C1 segment of cervical spinal cord (tissue), 14 donors: ENCODE measurements around the gene TOR4A.

Experiments
- DNase-seq, 14 donors: peaks; one replicate each; lab custom pipeline; 2025; lab: John Stamatoyannopoulos, UW

TOR4A gene

DNA sequence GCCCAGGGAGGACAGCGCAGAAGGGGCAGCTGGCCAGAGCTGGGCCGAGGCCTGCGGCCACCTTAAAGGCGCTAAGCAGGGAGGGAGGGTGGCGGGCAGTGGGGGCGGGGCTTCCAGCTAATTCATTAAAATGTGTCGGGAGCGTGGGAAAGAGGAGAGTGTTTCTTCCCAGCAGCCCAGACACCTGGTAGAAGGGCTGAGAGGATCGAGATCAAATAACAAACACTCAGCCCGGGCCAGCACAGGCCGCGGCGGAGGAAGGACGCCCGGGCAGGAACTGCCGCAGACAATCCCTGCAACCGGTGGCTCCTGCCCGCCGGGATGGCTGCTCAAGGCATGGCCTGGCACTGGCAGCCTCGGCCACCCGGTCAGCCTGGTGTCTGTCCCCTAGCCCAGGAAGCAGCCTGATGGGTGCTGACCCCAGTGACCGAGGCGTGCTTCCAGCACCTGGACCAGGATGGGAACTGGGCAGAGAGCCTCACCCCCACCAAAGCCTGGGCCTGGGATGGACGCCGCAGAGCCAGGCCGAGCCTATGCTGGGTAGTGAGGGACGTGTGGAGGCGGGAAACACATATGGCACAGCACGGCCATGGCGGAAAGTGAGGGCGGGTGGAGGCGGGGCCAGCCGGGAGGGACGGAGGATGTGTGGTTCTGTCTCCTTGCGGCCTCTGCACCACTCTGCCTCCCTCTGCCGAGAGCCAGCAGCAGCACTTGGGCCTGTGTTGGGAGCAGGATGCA, 27.7 kb downstream of the TOR4A start:
- peak in 2 of 14 donors; percentile 57 to 58 for DNase-seq

DNA sequence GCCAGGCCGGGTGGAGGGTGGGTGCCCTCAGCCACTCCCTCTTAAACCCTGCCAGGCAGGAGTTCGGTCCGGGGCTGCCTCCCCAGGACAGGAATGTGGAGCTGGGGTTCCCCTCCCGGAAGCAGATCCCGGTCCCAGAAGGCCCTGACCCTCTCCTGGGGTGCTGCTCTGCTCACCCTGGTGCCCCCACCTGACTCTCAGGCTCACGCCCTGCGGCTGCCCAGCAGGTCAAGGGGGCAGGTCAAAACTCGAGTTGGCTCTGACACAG, 28.2 kb downstream of the TOR4A start:
- DNase-seq, result no peak

DNA sequence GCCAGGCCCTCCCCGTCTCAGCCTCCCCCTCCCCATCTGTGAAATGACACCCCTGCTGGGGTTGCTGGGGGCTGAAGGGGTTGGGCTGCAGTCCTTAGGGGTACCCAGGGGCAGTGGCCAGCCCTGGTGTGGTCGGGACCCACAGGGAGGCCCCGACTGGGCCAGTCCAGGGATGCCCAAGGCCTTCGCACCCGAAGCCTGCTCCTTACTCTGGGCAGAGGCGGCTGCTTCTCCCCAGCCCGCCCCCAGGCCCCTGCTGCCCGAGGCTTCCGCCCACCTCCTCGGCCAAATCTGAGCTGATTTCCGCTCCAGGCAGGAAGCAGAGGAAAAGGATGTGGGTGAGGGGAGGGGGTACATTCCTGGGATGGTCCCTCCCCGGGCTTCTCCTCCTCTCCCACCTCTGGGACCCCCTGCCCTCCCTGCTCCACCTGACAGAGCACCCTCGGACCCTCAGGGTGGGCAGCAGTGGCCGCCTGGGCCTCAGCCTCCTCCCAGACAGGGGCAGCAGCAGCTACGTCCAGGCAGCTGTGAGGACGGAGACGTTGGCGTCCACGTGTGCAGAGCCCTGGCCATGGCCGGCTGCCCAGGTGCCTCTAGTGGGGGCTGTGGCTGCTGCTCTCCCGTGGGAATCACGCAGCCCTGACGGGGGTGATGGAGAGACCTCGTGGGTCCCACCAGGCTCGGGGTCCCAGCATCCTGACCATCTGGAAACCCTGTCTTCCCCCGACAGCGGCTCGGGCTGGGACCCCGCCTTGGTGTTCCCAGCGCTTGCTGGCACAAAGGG, 28.7 kb downstream of the TOR4A start:
- no peak for DNase-seq

DNA sequence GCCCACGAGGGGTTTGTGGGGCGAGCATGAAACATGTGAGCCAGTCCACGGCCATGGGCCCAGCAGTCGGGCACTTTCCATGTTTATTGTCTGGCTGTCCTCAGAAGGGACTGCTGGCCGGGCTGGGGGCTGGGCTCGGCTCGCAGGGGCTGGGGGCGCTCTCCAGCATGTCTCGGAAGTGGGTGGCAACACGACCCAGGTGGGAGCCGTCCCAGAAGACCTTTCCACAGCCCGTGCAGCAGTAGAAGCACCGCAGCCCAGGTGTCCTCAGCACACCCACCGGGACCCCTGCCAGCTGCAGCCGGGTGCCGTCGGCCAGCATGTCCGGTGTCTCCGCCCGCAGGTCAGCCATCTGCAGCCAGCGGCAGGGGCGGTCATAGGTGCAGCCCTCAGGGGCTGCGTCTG, 29.3 kb downstream of the TOR4A start:
- DNase-seq, result no peak

DNA sequence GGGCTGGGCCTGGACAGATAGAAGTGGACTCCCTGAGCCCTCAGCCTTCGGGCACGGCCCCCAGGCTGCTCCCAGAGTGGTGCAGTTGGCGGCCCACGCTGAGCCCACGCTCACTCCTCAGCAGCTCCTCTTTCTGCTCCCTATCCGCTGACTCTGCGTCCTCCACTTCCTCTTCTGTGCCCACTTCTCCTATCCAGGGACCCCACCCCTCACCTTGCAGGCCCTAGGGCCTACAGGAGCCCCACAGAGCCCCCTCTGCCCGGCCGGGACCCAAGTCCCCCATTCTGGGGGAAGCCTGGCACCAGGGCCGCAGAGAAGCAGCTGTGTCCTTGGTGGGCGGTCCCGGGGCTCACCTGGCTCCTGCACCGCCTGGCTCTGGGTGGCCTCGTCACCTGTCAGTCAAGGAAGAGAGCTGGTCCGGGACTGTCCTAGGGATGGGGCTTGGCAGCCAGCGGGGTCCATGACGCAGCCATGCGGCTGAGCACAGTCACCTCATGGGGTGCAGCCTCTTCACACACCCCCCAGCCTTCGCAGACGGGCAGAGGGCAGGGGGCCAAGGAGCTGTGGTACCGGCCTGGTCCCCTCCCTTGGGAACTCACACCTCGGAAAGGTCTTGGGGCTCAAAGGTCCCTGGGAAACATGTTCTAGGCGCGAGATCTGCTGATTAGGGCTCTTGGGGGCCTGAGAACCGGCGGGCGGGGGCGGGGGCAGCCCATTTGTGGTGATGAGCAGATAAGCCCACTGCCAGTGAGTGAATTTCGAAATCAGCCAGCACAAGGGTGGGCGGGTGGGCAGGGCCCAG, 29.9 kb downstream of the TOR4A start:
- no peak for DNase-seq

DNA sequence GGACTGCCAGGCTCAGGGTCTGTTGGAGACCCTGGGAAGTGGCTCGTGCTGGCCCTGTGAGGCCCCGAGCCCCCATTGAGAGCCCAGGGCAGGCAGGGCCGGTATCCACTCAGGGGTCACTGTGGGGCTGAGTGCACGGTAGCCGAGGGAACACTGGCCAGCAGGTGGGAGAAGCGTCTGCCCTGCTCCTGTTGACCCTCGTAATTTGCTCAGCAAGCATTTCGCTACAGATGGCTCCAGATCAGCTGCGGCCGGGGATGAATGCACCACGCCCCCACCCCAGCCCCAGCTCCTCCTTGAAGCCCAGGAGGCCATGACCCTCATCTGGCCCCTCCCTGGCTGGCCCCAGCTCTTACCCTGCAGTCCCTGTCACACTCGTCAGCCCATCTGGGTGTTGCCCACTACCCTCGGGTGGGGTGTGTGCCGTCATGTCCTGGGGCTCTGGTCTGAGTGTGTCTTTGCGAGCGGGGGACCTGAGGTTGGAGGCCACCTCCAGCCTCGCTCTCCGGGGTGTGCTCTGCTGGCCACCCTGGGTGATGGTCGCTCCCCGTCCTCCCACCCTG, 30.6 kb downstream of the TOR4A start:
- no peak for DNase-seq

DNA sequence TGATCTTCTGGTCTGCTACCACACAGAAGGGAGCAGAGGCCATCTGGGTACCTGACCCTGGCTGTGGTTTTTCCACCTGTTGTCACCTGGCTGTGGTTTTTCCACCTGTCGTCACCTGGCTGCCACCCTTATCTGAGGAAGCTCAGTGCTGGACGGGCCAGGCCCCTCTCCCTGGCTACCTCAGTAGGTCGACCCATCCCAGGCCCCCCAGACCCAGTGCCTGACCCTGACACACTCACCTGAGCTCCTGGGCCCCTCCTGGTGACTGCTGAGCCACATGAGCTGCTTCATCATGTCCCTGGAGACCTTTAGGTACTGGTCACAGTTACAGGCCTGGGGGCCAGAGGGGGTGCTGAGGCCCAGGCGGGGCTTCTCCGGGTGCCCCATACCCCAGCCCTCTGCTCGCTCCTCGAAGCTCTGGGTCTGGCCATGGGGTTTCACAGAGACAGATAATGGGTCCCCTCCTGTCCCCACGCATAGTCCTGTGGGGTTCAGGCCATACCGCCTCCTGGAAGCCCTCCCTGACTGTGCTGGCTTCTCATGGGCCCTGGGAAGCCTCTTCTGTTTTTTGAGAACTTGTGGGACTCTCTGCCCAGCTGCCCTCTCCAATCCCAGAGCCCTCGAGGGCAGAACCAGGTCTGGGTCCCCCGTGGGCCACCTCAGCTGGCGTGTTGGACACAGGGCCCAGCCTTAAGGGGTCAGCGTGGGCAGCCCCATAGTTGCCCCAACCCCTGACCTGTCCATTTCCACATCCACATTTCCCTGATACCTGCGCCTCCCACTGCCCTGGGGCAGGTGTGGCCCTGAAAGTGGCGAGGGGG, 32.1 kb downstream of the TOR4A start:
- DNase-seq, result no peak

DNA sequence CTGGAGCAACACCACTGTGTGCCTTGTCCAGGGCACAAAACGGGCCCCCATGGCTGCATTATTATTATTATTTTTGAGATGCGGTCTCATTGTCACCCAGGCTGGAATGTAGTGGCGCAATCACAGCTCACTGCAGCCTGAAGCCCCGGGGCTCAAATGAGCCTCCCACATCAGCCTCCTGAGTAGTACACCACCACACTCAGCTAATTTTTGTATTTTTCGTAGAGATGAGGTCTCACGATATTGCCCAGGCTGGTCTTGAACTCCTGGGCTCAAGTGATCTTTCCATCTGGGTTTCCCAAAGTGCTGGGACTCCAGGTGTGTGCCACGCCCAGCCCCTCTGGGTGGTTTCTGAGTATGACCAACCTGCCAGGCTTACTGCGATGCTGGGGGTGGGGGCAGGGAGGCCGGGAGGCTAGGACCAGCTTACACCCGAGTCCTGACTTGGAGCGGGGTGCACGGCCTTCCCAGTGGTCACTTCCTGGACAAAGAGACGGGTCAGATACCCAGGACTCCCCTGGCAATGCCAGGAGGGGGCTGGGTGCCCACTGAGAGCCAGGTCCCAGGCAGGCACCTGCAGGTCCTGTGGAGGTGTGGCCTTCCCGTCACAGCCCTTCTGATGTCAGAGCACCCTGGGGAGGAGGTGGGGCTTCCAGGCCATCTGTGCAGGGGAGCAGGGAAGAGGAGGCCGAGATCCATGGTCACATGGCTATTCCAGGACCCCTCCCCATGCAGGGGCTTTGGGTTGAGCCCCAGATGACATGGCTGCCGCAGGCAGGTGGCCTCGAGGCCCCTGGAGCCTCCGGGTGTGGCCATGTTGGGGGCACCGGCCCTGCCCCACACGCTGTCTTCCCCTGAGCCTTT, 32.9 kb downstream of the TOR4A start:
- no peak for DNase-seq

DNA sequence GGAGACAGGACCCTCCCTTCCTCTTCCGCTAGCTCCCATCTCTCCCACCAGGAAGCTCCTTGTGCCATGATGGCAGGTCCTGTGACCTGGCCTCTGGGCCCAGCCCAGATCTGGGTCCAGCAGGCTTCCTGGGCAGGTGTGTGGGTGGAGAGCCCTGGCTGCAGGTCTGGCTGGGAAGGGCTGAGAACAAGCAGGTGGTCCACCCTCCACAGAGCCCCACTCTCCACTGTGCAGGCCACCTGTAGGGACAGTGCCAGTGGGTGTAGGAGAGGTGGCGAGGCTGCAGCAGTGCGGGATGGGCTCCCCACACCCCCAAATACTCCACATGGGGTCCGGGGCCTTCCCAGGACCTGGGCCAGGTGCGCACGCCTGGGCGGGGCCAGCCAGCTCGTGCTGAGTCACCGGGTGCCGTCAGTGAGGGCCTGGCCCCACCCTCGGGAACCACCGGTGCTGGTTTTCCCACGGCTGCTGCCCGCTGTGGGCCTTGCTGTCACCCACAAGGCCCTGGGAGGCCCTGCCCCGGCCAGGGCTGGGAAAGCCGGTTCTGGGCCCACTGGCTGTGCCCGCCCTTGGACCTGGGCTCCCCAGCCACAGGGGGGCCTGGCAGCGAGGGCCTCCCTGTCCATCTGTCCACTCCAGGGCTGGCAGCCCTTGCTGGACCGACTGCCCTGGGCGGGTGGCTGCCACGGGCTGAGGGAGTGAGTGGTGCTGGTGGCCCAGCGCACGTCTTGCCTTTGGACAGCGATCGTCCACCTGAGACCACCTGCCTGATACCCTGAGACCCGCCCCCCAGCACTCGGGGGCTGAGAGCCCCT, 33.9 kb downstream of the TOR4A start:
- no peak for DNase-seq

DNA sequence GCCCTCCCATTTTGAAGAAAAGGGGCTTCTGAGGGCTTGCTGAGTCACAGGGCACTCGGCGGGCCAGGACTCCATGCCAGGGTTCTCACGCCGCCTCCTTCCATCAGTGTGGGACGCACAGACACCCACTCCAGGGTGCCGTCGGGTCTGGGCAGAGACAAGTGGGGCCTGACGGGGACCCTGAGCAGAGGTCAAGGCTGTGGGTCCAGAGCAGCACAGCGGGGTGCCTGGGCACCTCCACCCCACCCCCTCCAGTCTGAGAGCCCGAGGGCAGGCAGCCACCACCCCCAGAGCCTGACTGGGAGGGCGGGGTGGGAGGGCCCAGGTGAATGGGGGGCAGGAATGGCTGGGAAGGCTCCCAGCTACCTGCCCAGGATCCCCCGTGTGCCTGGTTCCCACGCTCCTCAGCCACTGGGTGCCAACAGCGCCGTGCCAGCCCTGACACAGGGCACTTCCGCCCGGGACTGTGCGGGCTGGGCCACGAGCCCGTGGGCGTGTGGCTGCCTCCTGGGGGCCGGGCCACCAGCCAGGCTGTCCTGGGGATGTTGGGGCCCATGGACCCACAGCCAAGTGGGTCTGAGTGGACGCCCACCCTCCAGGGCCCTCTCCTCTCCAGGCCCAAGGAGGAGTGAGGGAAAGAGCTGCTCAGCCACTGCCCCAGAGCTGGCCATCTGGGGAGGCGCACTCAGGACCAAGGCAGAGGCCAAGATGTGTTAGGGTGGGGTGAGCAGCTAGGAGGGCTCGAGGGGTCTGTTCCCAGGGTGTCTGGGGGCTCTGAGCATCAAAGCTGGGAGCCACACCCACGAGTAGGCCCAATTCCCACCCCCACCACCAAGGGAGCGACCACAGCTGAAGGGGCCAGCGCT, 34.7 kb downstream of the TOR4A start:
- no peak for DNase-seq

DNA sequence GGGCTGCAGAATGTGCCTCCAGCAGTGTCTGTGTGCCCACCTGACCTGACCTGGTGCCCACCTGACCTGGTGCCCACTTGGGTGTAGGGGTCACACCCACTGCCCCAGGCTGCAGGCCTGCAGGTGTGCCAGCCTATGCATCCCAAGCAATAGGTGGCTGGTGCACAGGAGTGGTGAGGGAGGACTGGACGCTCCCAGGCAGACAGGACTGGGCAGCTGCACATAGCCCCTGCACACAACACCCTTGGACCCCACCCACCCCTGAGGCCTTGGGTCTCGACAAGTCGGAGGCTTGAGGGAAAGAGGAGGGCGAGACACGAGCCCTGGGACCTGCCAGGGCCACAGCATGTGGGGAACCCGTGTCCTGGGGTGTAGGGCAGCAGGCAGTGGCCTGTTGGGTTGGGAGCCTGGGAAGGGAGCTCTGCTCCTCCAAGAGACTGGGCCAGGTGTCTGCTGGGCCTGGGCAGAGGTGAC, 35.4 kb downstream of the TOR4A start:
- no peak for DNase-seq

DNA sequence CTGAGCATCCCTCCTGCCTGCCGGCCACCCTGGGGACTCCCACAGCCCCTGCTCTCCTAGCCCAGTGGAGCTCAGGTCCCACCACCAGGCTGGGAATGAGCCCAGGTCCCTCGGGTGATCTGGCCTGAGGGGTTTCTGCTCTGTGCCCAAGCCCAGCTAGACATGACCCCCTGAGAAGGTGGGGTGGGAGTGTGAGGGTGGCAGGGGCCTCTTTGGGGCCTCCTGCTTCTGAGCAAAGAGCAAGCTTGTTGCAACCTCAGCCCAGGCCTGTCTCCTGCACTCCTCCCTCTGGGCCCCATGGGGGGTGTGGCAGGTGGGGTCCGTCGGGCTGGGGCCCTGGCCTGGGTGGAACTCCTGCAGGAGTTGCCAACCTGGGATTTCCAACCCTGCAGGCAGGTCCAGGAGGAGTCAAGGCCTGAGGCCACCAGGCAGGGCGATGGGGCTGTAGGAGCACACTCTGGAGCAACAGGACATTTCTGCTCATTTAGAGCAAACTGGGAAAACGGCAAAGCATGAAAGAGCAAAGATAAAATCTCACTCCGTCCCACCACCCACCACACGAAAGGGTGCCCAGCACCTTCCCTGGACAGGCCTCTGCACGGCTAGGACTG, 35.9 kb downstream of the TOR4A start:
- no peak for DNase-seq

DNA sequence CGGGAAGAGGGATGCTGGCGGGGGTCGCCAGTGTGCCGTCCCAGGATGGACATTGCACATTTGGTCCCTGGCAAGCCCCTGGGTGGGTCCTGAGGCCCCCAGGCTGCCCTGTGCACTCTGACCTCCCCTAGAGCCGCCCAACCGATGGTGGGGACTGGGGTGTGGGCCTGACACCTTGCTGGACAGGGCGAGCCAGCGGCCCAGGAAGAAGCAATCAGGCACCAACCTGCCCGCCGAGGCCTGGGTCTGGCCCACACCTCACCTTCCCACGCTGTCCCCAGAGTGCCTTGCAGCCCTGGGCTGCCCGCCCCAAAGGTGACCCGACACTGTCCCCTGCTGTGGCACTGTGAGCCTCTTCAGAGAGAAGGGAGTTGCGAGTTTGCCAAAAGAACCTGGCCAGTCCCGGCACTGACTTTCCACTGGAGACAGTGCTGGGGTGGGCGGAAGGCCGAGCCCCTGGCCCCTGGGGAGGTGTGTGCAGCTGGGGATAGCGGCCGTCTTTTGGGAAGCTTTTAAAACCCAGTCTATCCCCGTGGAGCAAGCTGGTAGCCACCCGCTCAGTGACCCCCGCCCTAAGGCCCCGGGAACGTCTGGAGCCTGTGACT, 36.5 kb downstream of the TOR4A start:
- DNase-seq, result no peak

DNA sequence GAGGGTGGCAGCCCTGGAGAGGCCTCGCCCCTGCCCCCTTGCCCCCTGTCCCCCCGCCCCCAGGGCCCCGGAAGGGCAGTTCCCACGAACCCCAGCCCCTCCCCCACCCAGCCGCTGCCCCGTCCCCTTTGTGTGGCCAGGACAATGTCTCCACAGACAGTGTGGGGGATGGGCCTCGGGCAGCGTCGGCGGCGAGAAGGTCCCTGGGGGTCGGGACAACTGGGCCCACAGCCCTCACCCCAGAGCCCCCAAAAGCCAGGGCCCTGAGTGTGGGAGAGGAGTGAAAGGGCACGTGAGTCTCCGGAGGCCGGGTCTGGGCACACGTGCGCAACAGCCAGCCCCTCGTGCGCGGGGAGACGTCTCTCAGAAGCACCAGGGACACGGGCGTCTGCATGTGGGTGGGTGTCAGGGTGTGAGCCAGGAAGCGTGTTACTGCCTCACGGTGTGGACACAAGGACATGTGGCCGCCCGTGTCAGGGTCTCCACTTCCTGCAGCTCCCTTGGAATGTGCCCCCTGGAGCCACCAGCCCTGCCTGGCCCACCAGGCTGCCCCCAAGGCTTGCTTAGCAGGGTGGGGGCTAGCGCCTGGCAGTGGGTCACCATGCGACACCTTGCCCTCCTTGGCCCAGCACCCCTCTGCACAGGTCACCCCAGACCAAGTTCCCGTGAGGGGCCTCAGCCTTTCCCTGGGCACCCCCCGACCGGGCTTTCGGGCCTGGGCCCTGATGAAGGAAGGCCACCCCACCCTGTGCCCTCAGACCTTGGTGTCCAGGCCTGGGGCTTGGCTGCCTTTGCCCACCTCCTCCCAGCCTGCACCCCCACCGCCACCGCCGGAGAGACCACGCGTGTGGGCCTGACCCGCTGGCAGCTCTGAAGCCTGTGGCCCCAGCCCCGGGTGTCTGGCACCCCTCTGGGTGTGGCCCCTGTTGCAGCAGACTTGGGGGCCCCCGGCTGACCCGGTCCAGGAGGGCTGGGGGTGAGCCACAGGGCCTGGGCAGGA, 37.3 kb downstream of the TOR4A start:
- DNase-seq, result no peak

DNA sequence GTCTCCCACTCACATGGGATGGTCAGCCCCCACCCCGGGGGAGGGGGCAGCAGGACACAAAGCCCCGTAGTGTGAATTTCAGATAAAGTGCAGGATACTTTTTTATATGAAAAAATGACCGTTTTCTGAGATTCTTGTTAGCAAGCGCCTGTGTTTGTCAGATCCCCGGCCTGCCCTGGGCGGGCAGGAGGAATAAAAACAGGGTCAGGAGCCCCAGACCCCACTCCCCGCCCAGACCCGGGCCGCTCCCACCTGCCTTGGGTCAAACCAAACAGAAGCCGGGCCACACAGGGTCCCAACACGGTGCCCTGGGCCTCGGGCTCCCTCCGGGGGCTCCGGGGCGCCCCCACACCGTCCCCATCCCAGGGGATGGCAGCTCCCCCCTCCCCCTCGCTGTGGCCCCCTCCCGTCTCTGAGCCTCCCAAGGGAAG, 38.1 kb downstream of the TOR4A start:
- no peak for DNase-seq
